Stimulated activated CD4-positive, alpha-beta T cell treated with anti-CD3 and anti-CD28 coated beads, TNF-alpha, amount 100 ng/mL, for 48 hours (primary cell): Measurements from ENCODE around the gene AKR7A3.
A peak's percentile ranks its signal among the peaks of the same experiment; 100 is the strongest.
"Not testable (repeated sequence)": the region's sequence is repeated elsewhere in the genome, so short reads cannot be mapped to it uniquely, and the experiment has no call there.

ENCODE experiments used
- DNase-seq, 3 donors: peaks; one replicate each; pipeline ENCODE4 v3.0.0-alpha.2; 2020; ENCODE audit warnings: low read depth in 3 of 3

AKR7A3 gene

DNA sequence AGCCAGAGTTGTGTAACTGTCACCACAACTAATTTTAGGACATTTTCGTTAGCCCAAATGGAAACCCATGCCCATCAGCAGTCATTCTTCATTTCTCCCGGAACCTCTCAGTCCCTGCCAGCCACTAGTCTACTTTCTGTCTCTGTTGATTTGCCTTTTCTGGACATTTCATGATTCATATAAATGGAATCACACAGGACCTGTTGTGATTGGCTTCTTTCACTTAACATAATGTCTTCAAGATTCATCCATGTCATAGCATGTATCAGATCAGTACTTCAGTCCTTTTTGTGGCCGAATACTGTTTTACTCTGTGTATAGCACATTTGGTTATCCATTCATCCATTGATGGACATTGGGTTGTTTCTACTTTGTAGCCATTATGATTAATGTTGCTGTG is 30.6 kb upstream of the AKR7A3 start:
- no peak for DNase-seq

DNA sequence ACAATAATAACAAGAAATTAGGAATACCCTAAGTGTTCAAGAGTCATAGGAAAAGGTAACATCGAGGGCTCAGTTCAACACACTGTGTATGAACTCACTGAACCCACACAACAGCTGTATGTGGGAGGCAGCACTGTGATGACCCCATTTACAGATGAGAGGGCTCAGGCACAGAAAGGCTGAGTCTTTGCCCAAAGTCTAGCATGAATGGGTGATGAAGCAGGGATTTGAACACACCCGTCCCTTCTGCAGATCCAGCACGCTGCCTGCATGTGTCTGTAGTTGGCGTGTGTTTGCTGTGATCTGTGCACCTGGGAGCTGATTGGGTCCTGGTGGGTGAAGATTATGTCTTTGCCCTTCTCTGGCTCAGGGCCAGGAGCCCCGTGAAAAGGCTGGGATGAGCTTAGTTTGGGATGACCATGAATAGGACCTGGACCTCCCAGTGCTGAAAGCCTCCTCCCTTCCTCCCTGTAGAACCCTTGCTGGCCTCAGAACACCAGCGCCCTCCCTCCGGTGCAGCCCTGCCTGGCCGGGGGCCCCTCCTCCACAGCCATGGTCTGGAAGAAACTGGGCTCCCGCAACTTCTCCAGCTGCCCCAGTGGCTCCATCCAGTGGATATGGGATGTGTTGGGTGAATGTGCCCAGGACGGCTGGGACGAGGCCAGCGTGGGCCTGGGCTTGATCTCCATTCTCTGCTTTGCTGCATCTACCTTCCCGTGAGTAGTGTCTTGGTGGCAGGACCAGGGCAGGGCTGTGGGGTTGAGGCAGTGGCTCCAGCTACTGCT is 28.7 kb upstream of the AKR7A3 start:
- no peak for DNase-seq

- no peak for DNase-seq
Measured at GRCh38 chr1:19315378-19316198, 27.0 kb upstream of the AKR7A3 start.

GRCh38 chr1:19313961-19314882 is 25.7 kb upstream of the AKR7A3 start:
- DNase-seq: no peak

GRCh38 chr1:19313636-19313959 is 25.0 kb upstream of the AKR7A3 start:
- DNase-seq: no peak

DNA sequence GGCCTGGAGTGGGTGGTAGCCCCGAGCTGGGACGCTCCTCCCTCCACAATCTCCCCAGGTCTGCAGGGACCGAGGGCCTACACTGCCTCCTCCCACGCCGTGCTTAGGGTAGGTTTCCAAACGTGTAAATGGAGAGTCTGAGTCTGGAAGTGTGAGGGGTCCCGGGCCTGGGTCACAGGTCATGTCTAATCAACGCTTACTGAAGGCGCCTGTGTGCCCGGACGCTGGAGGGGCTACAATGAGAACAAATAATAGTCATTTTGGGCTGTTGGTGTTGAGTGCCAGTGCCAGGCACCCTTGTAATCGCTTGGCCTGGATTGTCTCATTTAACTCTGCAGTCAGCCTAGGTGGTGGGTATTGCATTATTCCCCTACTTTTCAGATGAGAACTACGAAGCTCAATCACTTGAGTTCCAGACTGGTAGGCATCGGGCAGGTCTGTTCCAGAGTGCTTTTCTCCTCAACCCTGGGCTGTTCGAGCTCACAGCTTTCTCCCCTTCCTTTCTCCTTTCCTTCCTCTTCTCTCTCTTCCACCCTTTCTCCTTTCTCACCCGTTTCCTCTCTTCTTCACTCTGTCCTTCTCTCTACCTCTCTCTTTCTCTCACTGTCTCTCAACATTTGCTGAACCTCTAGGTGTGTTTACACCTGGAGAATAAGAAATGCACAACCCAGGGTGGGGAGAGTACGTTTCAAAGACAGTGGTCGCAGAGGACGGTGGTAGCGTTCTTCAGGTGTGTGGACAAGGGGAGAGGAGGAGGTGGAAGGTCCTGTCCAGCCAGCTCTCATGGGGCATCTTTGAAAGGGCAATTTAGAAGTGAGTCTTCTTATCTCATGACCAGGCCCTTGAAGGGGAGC is 24.4 kb upstream of the AKR7A3 start:
- no peak for DNase-seq

- DNase-seq: peak; percentile 82 to 86 (median 83)
Measured at GRCh38 chr1:19311931-19312781, 23.6 kb upstream of the AKR7A3 start, which contains the start of the genes AKR7A2 and SLC66A1. Gene AKR7A2 (minus strand): TSS chr1:19312144. CDS start chr1:19312124, 20 bp downstream. Gene SLC66A1 (plus strand): TSS chr1:19312326. CDS start chr1:19317678, 5,352 bp downstream.

DNA sequence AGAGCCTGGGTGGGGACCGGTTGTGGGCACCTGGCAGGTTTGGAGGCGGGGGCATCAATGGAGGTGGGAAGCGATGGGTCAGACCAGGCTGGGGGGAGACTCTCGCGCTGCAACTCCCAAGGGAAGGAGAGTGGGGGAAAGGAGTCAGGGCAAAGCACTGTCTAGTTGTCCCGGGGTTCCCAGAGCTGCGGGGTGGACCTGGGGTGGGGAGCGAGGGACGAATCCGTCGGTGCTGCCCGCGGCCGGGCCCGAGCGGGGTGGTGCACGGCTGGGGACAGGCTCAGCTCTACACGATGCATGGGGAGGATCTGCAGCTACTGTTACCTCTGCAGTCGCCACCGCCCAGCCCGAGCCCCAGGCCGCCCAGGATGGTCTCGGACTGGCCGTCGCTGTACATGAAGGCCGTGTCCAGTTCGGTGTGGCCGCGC is 22.9 kb upstream of the AKR7A3 start:
- DNase-seq: no peak

- DNase-seq: no peak
Measured at GRCh38 chr1:19310720-19311502, 22.3 kb upstream of the AKR7A3 start.

DNA sequence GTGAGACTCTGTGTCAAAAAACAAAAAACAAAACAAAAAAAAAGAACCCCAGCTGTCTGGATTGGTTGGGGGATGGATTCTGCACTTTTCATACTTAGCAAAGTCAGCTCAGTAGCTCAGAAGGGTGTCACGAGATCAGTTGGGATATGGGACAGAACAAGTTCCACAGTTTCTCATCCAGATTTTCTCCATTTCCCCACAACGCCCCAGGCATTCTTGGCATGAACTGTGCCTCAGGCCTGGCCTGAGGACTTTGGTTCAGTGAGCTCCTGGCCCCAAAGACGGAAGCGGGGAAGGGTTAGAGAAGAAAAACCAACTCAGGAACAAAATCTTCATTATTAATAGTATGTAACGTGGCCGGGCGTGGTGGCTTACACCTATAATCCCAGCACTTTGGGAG is 21.5 kb upstream of the AKR7A3 start:
- DNase-seq: no peak

DNA sequence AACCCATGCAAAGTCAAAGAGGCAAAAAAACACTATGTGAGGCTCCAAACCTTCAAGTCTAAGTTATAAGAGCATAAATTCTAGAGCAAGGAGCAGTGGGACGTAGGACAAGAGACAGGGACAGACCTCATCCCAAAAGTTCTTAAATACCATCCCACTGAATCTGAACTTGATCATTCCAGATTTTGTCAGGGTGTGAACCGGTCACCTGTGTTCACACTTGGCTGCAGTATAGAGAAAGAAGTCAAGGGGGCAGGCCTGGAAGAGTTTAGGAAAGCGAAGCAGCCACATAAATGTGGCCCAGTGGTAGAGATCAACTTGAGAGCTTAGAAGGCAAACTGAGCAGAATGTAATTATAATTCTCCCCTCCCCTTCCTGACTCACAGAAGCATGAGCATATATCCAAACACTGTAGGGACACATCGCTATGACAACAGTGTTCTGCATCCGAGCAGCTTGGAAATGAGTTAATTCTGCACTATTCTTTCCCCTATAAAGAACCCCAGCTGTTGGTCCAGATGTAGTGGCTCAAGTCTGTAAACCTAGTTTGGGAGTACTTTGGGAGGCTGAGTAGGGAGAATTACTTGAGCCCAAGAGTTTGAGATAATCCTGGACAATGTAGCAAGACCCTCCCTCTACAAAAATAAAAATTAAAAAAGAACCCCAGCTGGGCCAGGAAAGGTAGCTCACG is 20.7 kb upstream of the AKR7A3 start:
- DNase-seq: no peak

DNA sequence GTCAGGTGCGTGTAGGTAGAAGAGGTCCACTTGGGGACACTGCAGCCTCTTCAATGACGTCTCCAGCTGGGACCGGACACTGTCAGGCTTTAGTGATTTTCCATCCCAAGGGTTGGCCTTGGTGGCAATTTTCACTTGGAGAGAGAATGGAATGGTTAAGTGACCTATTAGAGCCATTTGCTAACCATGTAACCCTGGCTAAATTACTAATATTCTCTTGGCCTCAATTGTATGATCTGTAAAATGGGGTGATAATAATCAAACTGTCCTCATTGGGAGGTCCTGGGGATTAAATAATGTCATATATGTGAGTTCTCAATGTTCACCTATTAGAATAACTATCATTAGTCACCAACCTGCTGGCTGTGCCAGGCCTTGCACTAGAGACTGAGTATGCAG is 19.9 kb upstream of the AKR7A3 start:
- DNase-seq: no peak

- DNase-seq: no peak
Measured at GRCh38 chr1:19307794-19308508, 19.4 kb upstream of the AKR7A3 start.

- DNase-seq: no peak
Measured at GRCh38 chr1:19306941-19307340, 18.4 kb upstream of the AKR7A3 start.

- no peak for DNase-seq
Measured at GRCh38 chr1:19305880-19306279, 17.3 kb upstream of the AKR7A3 start.

DNA sequence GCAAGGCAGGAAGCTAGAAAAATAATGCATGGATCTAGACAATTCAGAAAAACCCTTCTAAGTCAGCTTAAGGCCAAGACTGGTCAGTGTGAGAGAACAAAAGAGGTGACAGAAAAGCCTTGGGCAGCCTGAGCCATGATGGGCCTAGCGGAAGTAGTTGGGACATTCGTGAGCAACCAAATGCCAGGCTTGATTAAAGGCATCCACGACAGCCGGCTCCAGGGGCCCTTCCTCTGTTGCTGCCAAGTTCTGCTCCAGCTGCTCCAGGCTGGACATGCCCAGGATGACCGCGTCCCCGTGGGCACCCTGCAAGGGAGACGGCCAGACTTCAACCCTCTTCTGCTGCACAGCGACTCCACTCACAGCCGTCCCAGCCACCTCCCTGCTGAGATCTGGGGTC is 15.5 kb upstream of the AKR7A3 start:
- not testable (repeated sequence) for DNase-seq

GRCh38 chr1:19300211-19300610 is 11.6 kb upstream of the AKR7A3 start:
- DNase-seq: no peak

GRCh38 chr1:19294638-19295037 is 6.1 kb upstream of the AKR7A3 start:
- DNase-seq: no peak
